ENCODE results near the gene MYRIP.
"Not testable (repeated sequence)": the region's sequence is repeated elsewhere in the genome, so short reads cannot be mapped to it uniquely, and the experiment has no call there.

The MYRIP gene

GRCh38 chr3:39763390-39763789 lies 46.0 kb upstream of the MYRIP start:
- TF ChIP-seq BACH2 (CRISPR knock-in tag; IDR thresholded peaks at IDR 0.05; ENCODE audit: borderline replicate concordance), result no peak
- no peak for TF ChIP-seq ZNF8 (CRISPR knock-in tag; IDR thresholded peaks at IDR 0.05)
- no peak for ATAC-seq

- ATAC-seq, result no peak
- no peak for TF ChIP-seq ZFP3 (CRISPR knock-in tag; IDR thresholded peaks at IDR 0.05)
- no peak for TF ChIP-seq TCF4 (CRISPR knock-in tag; IDR thresholded peaks at IDR 0.05; ENCODE audit: borderline replicate concordance)
- TF ChIP-seq PPARA (CRISPR knock-in tag; IDR thresholded peaks at IDR 0.05; ENCODE audit: borderline replicate concordance), result no peak
- no peak for TF ChIP-seq TSHZ2 (CRISPR knock-in tag; IDR thresholded peaks at IDR 0.05)
- no peak for TF ChIP-seq BACH2 (CRISPR knock-in tag; IDR thresholded peaks at IDR 0.05; ENCODE audit: borderline replicate concordance)
- TF ChIP-seq PATZ1 (CRISPR knock-in tag; IDR thresholded peaks at IDR 0.05; ENCODE audit: borderline replicate concordance), result no peak
- TF ChIP-seq ZFP30 (CRISPR knock-in tag; IDR thresholded peaks at IDR 0.05), result no peak
- no peak for TF ChIP-seq TOX (CRISPR knock-in tag; IDR thresholded peaks at IDR 0.05; ENCODE audit: borderline replicate concordance)
- TF ChIP-seq, protein P1, sequence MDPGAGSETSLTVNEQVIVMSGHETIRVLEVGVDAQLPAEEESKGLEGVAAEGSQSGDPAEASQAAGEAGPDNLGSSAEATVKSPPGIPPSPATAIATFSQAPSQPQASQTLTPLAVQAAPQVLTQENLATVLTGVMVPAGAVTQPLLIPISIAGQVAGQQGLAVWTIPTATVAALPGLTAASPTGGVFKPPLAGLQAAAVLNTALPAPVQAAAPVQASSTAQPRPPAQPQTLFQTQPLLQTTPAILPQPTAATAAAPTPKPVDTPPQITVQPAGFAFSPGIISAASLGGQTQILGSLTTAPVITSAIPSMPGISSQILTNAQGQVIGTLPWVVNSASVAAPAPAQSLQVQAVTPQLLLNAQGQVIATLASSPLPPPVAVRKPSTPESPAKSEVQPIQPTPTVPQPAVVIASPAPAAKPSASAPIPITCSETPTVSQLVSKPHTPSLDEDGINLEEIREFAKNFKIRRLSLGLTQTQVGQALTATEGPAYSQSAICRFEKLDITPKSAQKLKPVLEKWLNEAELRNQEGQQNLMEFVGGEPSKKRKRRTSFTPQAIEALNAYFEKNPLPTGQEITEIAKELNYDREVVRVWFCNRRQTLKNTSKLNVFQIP (CRISPR knock-in tag; IDR thresholded peaks at IDR 0.05; ENCODE audit: borderline replicate concordance, low read depth), result no peak
- no peak for TF ChIP-seq OSR1 (CRISPR knock-in tag; IDR thresholded peaks at IDR 0.05)
- TF ChIP-seq ARNTL (CRISPR knock-in tag; IDR thresholded peaks at IDR 0.05; ENCODE audit: borderline replicate concordance, low read depth), result no peak
- no peak for TF ChIP-seq ZNF70 (CRISPR knock-in tag; IDR thresholded peaks at IDR 0.05)
- TF ChIP-seq CSDC2 (CRISPR knock-in tag; IDR thresholded peaks at IDR 0.05), result no peak
- TF ChIP-seq RARB (CRISPR knock-in tag; IDR thresholded peaks at IDR 0.05), result no peak
- TF ChIP-seq GLIS3 (CRISPR knock-in tag; IDR thresholded peaks at IDR 0.05), result no peak
- TF ChIP-seq CREB5 (CRISPR knock-in tag; IDR thresholded peaks at IDR 0.05; ENCODE audit: low read depth), result no peak
These were observed 43.8 kb upstream of the MYRIP start for GRCh38 chr3:39765575-39765974.

GRCh38 chr3:39766433-39766832 lies 43.0 kb upstream of the MYRIP start:
- ATAC-seq, result no peak
- TF ChIP-seq ZNF70 (CRISPR knock-in tag; IDR thresholded peaks at IDR 0.05), result no peak

GRCh38 chr3:39766909-39767308 lies 42.5 kb upstream of the MYRIP start:
- ATAC-seq, result not testable (repeated sequence)

- not testable (repeated sequence) for ATAC-seq
These were observed 31.2 kb upstream of the MYRIP start for GRCh38 chr3:39778168-39778567.

DNA sequence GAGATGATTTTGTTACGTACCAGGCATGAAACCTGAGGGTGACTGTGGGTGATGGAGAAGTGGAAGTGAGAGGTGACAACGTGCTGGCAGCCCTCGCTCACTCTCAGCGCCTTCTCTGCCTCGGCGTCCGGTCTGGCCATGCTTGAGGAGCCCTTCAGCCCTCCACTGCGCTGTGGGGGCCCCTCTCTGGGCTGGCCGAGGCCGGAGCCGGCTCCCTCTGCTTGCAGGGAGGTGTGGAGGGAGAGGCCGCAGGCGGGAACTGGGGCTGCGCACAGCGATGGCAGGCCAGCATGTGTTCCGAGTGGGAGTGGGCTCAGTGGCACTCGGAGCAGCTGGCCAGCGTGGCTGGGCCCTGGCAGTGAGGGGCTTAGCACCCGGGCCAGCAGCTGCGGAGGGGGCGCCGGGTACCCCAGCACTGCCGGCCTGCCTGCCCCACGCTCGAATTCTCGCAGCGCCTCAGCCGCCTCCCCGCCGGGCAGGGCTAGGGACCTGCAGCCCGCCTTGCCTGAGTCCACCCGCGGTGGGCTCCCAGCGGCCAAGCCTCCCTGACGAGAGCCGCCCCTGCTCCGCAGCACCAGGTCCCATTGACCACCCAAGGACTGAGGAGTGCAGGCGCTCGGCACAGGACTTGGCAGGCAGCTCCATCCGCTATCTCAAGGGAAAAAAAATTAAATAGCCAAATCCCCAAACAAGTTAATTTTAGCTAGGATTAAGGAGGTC lies 29.7 kb upstream of the MYRIP start:
- ATAC-seq, result no peak
- TF ChIP-seq CREB5 (CRISPR knock-in tag; IDR thresholded peaks at IDR 0.05; ENCODE audit: low read depth), result no peak
- no peak for TF ChIP-seq PATZ1 (CRISPR knock-in tag; IDR thresholded peaks at IDR 0.05; ENCODE audit: borderline replicate concordance)
- no peak for TF ChIP-seq OSR1 (CRISPR knock-in tag; IDR thresholded peaks at IDR 0.05)
- TF ChIP-seq PPARA (CRISPR knock-in tag; IDR thresholded peaks at IDR 0.05; ENCODE audit: borderline replicate concordance), result no peak
- TF ChIP-seq ZC3H10 (CRISPR knock-in tag; IDR thresholded peaks at IDR 0.05), result no peak
- TF ChIP-seq ZNF565 (CRISPR knock-in tag; conservative IDR thresholded peaks at IDR 0.05; ENCODE audit: low read depth), result no peak
- TF ChIP-seq ZNF8 (CRISPR knock-in tag; IDR thresholded peaks at IDR 0.05), result no peak
- TF ChIP-seq ZFP3 (CRISPR knock-in tag; IDR thresholded peaks at IDR 0.05), result no peak
- TF ChIP-seq CSDC2 (CRISPR knock-in tag; IDR thresholded peaks at IDR 0.05), result no peak
- no peak for TF ChIP-seq RARB (CRISPR knock-in tag; IDR thresholded peaks at IDR 0.05)
